PC-9 (cell line): ENCODE measurements around the gene GNA15.

Experiments used
- EZH2 ChIP-seq: fragments of 200-600 bp; sonication (generic); IDR thresholded peaks from 2 replicates; pipeline ENCODE4 v1.8.0; 2017; ENCODE audit warnings: antibody characterized with exemption, low read depth
- TF ChIP-seq, protein P1 (sequence below): fragments of 200-600 bp; sonication (generic); conservative IDR thresholded peaks from 2 replicates; pipeline ENCODE4 v1.6.1; 2017; ENCODE audit warnings: mixed run types, antibody characterized with exemption, mild to moderate bottlenecking, moderate library complexity

- TF ChIP-seq, protein P1, sequence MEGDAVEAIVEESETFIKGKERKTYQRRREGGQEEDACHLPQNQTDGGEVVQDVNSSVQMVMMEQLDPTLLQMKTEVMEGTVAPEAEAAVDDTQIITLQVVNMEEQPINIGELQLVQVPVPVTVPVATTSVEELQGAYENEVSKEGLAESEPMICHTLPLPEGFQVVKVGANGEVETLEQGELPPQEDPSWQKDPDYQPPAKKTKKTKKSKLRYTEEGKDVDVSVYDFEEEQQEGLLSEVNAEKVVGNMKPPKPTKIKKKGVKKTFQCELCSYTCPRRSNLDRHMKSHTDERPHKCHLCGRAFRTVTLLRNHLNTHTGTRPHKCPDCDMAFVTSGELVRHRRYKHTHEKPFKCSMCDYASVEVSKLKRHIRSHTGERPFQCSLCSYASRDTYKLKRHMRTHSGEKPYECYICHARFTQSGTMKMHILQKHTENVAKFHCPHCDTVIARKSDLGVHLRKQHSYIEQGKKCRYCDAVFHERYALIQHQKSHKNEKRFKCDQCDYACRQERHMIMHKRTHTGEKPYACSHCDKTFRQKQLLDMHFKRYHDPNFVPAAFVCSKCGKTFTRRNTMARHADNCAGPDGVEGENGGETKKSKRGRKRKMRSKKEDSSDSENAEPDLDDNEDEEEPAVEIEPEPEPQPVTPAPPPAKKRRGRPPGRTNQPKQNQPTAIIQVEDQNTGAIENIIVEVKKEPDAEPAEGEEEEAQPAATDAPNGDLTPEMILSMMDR: no peak
- TF ChIP-seq EZH2: no peak
Observed at GRCh38 chr19:3123088-3123721, 12.6 kb upstream of the GNA15 start.
